GM21576 (cell line): ENCODE results near the gene ZBTB1.
"Not testable (repeated sequence)": the region's sequence is repeated elsewhere in the genome, so short reads cannot be mapped to it uniquely, and the experiment has no call there.

Experiments
- ATAC-seq: cut with Tn5 transposase; IDR thresholded peaks from one replicate; pipeline ENCODE4 v1.9.1; 2021; ENCODE audit warnings: mild to moderate bottlenecking, moderate library complexity; ENCODE audit not compliant: unreplicated experiment

ZBTB1 gene

DNA sequence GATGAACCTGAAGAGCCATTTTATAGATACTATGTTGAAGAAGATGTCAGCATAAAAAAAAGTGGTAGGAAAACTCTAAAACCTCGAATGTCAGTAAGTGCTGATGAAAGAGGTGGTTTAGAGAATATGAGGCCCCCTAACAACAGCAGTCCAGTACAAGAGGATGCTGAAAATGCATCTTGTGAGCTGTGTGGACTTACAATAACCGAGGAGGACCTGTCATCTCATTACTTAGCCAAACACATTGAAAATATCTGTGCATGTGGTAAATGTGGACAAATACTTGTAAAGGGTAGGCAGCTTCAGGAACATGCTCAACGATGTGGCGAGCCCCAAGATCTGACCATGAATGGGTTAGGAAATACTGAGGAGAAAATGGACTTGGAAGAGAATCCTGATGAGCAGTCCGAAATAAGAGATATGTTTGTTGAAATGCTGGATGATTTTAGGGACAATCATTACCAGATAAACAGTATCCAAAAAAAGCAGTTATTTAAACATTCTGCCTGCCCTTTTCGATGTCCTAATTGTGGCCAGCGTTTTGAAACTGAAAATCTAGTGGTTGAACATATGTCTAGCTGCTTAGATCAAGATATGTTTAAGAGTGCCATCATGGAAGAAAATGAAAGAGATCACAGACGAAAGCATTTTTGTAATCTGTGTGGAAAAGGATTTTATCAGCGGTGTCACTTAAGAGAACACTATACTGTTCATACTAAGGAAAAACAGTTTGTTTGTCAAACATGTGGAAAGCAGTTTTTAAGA, 18.2 kb downstream of the ZBTB1 start:
- no peak for ATAC-seq

DNA sequence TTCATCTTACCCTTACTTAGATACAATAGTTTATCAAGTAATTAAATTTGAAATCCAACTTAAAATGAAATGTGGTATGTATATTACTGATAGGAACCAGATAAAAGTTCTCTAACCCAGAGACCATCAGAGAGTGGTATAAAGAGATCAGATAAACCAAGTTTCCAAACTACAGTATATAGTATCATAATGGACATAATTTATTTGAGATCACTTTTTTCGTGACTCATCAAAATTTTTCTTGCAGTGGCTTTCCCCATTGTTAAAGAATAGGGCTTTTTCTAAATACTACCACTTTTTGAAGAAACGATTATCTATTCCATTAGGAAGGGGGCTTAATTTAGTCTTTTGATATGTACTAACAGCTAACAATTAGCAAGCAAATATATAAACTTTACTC, 20.8 kb downstream of the ZBTB1 start:
- ATAC-seq = no peak

DNA sequence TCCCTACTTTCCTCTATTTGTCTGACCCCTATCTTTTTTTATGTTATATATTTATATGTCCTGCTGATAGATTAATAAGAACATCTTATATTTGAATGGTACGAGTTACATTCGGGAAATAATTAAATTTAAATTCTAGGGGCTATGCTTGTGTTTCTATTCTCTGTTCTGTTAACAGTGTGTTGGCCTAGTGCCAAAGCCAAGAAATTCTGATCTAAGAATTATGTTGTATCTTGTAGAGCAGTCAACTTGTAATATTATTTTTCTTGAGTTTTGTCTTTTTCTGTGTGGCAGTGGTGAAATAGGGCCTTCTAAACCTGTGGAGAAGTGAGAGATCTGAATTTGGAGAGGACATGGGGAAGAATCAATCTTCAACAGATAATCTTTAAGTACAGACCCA, 27.0 kb downstream of the ZBTB1 start:
- ATAC-seq = no peak

DNA sequence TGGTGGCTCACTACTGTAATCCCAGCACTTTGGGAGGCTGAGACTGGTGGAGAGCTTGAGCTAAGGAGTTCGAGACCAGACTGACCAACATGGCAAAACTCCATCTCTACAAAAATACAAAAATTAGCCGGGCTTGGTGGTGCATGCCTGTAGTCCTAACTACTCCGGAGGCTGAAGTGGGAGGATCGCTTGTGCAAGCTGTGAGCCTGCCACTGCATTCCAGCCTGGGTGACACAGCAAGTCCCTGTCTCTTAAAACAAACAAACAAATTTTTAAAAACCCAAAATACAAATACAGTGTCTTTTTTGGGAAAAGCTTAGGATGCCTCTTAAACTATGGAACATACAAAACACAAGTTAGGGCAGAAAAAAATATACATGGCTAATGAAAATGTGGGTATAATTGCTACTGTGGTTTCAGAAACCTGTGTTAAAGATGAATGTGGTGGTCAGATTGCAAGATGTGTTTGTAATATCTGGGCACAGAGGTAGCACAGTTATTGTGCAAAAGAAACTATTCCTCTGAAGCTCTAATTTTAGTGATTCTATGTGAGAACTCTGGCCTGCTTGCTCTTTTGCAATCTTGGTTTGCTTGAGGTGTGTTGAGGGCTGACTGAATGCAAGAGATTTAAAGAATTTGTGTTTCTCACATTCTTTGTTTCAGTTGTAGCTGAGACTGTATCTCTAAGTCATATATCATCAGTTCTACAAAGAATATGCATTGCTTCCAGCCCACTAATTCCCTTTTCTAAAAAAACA, 32.1 kb downstream of the ZBTB1 start:
- no peak for ATAC-seq

DNA sequence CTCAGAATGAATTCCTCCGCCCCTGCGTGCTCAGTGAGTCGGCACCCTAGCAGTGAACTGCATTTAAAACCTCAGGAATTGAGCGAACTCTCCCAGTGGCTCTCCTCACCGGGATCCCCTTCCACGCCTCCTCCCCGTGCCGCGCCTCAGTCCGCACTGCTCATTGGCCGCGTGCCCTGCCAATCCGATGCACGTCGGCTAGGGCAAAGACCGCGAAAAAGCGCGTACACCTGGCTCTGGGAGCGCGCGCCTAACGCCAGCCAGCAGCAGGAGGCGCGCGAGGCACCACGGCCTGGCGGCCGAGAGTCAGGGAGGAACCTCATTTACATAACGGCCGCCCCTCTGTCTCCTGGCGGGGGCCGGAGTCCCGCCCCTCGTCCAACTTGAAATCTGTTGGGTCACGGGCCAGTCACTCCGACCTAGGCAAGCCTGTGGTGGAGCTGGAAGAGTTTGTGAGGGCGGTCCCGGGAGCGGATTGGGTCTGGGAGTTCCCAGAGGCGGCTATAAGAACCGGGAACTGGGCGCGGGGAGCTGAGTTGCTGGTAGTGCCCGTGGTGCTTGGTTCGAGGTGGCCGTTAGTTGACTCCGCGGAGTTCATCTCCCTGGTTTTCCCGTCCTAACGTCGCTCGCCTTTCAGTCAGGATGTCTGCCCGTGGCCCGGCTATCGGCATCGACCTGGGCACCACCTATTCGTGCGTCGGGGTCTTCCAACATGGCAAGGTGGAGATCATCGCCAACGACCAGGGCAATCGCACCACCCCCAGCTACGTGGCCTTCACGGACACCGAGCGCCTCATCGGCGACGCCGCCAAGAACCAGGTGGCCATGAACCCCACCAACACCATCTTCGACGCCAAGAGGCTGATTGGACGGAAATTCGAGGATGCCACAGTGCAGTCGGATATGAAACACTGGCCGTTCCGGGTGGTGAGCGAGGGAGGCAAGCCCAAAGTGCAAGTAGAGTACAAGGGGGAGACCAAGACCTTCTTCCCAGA, 35.9 kb downstream of the ZBTB1 start, which contains the start of gene HSPA2:
Gene HSPA2, plus strand, starts transcription at position 534 of the 995 bp plus-strand sequence. Its CDS starts 109 bp downstream, at position 643.
- ATAC-seq = peak; percentile 92

DNA sequence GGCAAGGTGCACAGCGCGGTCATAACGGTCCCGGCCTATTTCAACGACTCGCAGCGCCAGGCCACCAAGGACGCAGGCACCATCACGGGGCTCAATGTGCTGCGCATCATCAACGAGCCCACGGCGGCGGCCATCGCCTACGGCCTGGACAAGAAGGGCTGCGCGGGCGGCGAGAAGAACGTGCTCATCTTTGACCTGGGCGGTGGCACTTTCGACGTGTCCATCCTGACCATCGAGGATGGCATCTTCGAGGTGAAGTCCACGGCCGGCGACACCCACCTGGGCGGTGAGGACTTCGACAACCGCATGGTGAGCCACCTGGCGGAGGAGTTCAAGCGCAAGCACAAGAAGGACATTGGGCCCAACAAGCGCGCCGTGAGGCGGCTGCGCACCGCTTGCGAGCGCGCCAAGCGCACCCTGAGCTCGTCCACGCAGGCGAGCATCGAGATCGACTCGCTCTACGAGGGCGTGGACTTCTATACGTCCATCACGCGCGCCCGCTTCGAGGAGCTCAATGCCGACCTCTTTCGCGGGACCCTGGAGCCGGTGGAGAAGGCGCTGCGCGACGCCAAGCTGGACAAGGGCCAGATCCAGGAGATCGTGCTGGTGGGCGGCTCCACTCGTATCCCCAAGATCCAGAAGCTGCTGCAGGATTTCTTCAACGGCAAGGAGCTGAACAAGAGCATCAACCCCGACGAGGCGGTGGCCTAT, 36.8 kb downstream of the ZBTB1 start:
- ATAC-seq = no peak

DNA sequence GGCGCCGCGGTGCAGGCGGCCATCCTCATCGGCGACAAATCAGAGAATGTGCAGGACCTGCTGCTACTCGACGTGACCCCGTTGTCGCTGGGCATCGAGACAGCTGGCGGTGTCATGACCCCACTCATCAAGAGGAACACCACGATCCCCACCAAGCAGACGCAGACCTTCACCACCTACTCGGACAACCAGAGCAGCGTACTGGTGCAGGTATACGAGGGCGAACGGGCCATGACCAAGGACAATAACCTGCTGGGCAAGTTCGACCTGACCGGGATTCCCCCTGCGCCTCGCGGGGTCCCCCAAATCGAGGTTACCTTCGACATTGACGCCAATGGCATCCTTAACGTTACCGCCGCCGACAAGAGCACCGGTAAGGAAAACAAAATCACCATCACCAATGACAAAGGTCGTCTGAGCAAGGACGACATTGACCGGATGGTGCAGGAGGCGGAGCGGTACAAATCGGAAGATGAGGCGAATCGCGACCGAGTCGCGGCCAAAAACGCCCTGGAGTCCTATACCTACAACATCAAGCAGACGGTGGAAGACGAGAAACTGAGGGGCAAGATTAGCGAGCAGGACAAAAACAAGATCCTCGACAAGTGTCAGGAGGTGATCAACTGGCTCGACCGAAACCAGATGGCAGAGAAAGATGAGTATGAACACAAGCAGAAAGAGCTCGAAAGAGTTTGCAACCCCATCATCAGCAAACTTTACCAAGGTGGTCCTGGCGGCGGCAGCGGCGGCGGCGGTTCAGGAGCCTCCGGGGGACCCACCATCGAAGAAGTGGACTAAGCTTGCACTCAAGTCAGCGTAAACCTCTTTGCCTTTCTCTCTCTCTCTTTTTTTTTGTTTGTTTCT, 37.6 kb downstream of the ZBTB1 start:
- no peak for ATAC-seq

DNA sequence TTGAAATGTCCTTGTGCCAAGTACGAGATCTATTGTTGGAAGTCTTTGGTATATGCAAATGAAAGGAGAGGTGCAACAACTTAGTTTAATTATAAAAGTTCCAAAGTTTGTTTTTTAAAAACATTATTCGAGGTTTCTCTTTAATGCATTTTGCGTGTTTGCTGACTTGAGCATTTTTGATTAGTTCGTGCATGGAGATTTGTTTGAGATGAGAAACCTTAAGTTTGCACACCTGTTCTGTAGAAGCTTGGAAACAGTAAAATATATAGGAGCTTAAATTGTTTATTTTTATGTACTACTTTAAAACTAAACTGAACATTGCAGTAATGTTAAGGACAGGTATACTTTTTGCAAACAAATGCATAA, 38.2 kb downstream of the ZBTB1 start:
- no peak for ATAC-seq

DNA sequence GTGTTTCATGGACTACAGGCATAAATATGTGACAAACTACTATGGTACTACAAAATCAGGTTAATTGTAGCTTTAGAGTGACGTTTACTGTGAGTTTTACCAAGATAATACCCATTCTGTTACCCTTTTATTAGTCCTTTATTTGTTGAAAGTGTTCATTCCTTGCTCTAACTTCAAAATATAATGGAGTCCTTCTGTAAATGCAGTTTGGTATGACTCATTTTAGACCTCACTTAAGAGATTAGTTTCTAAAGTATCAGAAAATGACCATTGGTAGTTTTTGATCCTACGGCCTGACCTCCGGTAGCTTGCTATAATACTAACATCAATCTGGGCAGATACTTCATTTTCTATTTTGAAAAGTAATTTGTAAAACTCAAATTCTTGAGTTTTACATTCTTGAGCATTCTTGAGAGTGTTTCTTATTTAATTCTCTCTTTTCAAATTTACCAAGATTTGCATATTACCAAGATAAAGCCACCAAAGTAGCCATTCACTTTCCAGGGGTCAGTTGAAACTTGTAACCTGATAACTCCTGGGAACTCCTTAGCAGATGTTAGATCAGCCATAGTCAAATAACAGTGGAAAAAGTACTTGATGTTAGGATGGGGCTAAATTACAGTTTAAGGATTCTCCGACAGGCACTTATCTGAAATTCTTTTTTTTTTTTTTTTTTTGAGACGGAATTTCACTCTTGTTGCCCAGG, 40.2 kb downstream of the ZBTB1 start:
- ATAC-seq = no peak

DNA sequence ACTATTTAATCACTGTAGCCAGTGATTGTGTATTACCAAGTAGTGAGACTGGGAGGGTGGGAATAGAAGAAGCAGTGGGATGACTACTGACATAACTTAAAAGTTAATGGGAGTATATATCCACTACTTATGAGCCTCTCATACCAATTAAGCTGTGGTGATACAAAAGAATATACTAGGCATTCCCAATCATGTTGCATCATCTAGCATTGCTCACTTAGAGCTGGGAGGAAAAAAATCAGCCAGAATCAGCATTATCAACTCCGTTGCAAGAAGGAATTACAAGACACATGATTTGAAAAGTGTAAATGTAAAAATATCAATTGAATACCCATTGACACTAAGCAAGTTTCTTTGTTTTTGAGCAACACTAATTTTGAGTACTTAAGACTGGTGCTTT, 44.4 kb downstream of the ZBTB1 start:
- ATAC-seq = no peak

DNA sequence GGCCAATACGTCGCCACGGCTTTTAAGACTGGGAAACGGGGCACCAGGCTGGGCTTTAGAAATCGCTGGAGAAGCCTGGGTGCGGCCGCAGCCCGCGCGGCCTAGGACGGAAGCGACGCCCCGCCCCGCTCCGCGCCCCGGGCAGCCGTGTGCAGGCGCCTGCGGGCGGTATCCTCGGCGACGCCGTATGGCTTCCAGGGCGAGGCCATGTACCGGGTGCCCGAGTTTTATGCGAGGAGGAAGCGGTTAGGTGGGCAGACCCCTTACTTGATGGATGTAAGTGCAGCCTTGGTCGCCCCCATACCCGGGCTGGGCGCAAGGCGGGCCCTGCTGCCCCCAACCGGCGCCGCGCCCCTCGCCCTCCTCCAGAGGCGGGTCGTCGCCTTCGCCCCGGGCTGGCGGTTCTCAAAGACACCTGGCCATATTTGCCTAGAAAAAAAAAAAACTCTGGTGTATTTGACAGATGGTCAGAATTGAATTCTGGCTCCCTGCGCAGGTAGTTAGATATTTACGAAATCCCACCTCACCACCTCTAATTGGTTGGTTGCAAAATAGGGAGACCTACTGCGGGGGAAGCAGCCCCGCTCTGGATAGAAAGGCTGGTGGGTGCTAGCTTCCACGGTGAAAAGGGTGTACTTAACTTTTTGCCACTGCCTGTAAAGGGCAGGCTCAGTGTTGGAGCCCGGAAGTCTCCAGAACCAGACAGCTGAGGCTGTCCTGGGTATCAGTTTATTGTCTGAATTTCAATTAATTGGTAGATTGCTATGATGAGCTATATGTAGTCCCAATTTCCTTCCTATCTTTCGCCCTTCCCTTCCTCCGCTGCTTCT, 45.4 kb downstream of the ZBTB1 start, which contains the start of gene PPP1R36:
Gene PPP1R36, plus strand, starts transcription at position 171 of the 830 bp plus-strand sequence. Its CDS starts 37 bp downstream, at position 208.
- ATAC-seq = no peak

DNA sequence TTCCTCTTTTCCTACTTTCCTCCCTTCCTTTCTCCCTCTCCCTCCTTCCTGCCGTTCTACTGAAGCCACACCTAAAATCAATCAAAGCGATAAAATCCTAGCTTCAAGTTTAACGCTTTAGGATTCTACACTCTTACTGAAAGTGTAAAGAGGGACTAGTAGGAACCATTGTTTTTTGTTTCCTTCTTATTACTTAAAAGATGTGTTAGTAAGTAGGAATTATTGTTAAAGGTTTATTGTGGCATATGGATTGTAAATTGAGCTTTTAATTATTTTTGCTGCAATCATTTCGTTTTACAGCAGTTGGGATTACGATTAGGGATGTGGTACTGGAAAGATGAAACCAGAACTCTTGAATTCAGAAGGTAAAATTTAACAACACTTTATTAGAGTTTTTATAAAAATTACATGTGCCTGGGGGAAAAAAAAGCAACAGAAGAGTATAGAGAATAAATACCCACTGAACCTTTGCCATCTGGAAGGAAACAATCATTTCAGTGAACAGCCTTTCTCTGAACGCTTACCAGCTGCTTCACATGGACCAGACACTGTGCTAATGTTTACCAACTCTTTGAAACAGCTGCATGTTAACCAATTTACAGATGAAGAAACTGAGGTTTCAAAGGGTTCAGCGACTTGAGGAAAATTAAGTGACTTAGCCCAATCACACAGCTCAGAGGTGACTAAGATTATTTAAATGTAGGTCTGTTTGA, 46.2 kb downstream of the ZBTB1 start:
- no peak for ATAC-seq

DNA sequence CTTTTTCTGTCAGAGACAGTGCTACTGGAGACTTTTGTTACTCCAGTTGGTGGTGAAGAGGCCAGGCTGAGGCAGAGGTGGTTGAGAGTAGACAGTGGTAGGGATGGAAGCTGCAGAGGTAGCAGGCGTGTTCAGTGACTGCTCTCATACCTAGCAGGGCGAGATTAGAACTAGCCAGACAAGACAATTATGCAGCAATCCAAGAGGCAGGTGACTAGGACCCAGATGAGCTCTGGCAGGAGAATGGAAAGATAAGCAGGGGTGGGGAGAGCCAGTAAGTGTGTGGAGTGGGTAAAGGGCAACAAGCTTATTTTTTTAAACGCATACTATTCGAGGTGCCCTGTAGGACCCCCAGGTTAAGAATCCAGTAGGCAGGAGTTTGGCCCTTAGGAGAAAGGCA, 50.0 kb downstream of the ZBTB1 start:
- no peak for ATAC-seq

DNA sequence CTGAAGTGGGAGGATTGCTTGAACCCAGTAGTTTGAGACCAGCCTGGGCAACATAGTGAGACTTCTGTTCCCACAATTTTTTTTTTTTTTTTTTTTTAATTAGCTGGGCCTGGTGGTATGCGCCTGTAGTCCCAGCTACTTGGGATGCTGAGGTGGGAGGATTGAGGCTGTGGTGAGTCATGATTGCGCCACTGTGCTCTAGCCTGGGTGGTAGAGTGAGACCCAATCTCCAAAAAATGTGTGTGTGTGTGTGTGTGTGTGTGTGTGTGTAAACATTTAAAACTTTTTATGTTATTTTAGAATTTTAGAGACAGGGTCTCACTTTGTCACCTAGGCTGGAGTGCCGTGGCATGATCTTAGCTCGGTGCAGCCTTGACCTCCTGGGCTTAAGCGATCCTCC, 52.0 kb downstream of the ZBTB1 start:
- ATAC-seq = no peak

DNA sequence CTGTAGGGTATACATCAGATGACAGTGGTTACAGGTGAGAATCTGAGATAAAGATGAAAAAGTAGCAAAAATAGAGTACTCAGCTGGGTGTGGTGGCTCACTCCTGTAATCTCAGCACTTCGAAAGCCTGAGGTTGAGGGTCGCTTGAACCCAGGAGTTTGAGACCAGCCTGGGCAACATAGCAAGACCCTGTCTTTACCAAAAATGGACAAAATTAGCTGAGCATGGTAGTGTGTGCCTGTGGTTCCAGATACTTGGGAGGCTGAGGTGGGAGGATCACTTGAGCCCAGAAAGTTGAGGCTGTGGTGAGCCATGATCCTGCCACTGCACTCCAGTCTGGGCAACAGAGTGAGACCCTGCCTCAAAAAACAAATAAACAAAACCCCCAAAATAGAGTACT, 53.6 kb downstream of the ZBTB1 start:
- not testable (repeated sequence) for ATAC-seq

DNA sequence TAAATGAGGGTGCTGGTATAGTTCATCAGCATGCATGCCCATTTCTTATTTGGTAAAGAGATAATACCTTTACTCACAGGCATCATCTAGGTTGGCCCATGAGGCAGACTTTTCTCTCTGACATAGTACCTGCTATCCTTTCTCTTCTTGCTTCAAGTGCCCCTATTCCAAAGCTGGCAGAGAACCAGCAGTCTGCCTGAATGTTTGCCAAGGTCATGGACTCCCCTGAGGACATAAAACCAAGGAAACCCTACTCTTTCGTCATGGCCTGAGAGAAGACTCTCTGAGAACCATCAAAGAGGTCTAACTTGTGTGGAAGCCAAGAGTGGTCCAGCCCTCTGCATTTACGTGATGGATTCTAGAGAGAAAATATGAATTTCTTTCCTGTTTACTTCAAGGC, 57.1 kb downstream of the ZBTB1 start:
- ATAC-seq = no peak

DNA sequence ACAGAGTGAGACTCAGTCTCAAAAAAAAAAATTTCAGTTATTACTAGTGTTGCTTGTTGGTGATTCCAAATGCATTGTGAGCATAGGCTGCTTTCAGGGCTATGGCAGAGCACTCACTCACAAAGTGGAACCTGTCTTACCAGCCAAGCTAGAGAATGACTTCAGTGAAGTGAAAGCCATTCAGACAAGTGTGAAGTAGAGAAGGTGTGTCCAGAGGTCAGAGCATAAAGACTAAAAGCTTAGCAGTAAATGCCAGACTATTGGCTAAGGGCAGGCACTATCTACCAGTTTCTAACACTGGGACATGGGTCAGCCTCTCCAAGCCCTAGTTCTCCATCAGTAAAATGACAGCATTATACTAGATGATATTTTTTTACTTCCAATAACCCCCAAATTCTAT, 57.9 kb downstream of the ZBTB1 start:
- no peak for ATAC-seq
